Osteoblast (primary cell): ENCODE data around the gene NAT14. TPM values are rescaled to one million over a fixed set of nuclear protein-coding genes. Genes with fewer than 3 reads are reported as not detected.
A peak's percentile ranks its signal among the peaks of the same experiment; 100 is the strongest.

ENCODE experiments used
- DNase-seq: peaks from one replicate; pipeline ENCODE4 v3.0.0; 2011; ENCODE audit warnings: low spot score, mixed read lengths; ENCODE audit not compliant: insufficient read length; ENCODE audit errors: missing footprints
- H2AFZ ChIP-seq: 2 replicates; pipeline ENCODE4 v1.6.0; 2011; ENCODE audit warnings: mild to moderate bottlenecking, low read length
- H3K27ac ChIP-seq: 2 replicates; pipeline ENCODE4 v1.5.1; 2011; ENCODE audit warnings: mild to moderate bottlenecking, low read depth, low read length, moderate library complexity
- H3K27me3 ChIP-seq: 2 replicates; pipeline ENCODE4 v1.6.0; 2012; ENCODE audit warnings: mild to moderate bottlenecking, control low read depth, inconsistent platforms, low read length, moderate library complexity; ENCODE audit not compliant: insufficient read depth
- H3K36me3 ChIP-seq: 2 replicates; pipeline ENCODE4 v1.5.1; 2011; ENCODE audit warnings: mild to moderate bottlenecking, low read length, control low read depth, moderate library complexity; ENCODE audit not compliant: insufficient read depth
- H3K4me1 ChIP-seq: 2 replicates; pipeline ENCODE4 v1.5.1; 2011; ENCODE audit warnings: mild to moderate bottlenecking, low read length, control low read depth, moderate library complexity; ENCODE audit not compliant: insufficient read depth
- H3K4me2 ChIP-seq: 2 replicates; pipeline ENCODE4 v1.6.0; 2011; ENCODE audit warnings: mild to moderate bottlenecking, low read length; ENCODE audit not compliant: insufficient read depth
- H3K4me3 ChIP-seq: fragments of 200-600 bp; sonication (generic); 3 replicates; pipeline ENCODE4 v1.5.1; 2012; ENCODE audit warnings: mild to moderate bottlenecking, low read length, inconsistent platforms; ENCODE audit not compliant: insufficient read depth
- H3K79me2 ChIP-seq: 2 replicates; pipeline ENCODE4 v1.6.0; 2012; ENCODE audit warnings: mild to moderate bottlenecking, low read length, control low read depth, inconsistent platforms; ENCODE audit not compliant: insufficient read depth
- H3K9me3 ChIP-seq: 2 replicates; pipeline ENCODE4 v1.5.1; 2011; ENCODE audit warnings: low read depth, low read length, control low read depth
- H4K20me1 ChIP-seq: 2 replicates; pipeline ENCODE4 v1.6.0; 2012; ENCODE audit warnings: mild to moderate bottlenecking, low read length, control low read depth; ENCODE audit not compliant: insufficient read depth
- CTCF ChIP-seq: IDR thresholded peaks from 2 replicates; pipeline ENCODE4 v1.5.1; 2011; ENCODE audit warnings: mild to moderate bottlenecking, low read depth, low read length, moderate library complexity; ENCODE audit errors: extremely low read depth
- total RNA-seq: library from RNA; depleted of rRNA; stranded (reverse); fragments of >200 nt; gene quantifications from 2 replicates; pipeline ENCODE4 v1.2.3, GENCODE V29; 2012

The NAT14 gene
- 8.3 and 11.2 TPM in 2 replicates for total RNA-seq

- DNase-seq, result peak; percentile 99
- Histone ChIP-seq H3K4me1 (peaks cover 45% of the 10 kb centered on the region), H2AFZ (peak within 1 kb of the TSS; percentile 65), H3K27ac (peak within 1 kb of the TSS; percentile 99), H3K4me3 (peak within 1 kb of the TSS; percentile 87), H3K36me3 (peaks cover 7% of the 10 kb centered on the region), H3K9me3 (no peaks in the 10 kb centered on the region), H3K27me3 (no peaks in the 10 kb centered on the region), H3K79me2 (peaks cover 24% of the 10 kb centered on the region), H4K20me1 (no peaks in the 10 kb centered on the region), H3K4me2 (peak within 1 kb of the TSS; percentile 88)
- TF ChIP-seq CTCF, result no peak
These were observed at the start of gene NAT14 for GRCh38 chr19:55484593-55485438. TSS of gene NAT14 (plus strand) at chr19:55485188. CDS start at chr19:55485709, 521 bp downstream.

- no peaks in the 10 kb centered on the region for H3K4me1 ChIP-seq
- no peak for TF ChIP-seq CTCF
- H3K79me2 ChIP-seq, result no peaks in the 10 kb centered on the region
- peaks cover 35% of the 10 kb centered on the region for H3K27me3 ChIP-seq
- H3K4me2 ChIP-seq, result no peak overlapping the region
- H3K36me3 ChIP-seq, result no peaks in the 10 kb centered on the region
- H3K9me3 ChIP-seq, result no peaks in the 10 kb centered on the region
- peak; percentile 39 for DNase-seq
- no peak overlapping the region for H2AFZ ChIP-seq
- no peaks in the 10 kb centered on the region for H4K20me1 ChIP-seq
- no peak overlapping the region for H3K27ac ChIP-seq
- H3K4me3 ChIP-seq, result no peak overlapping the region
These were observed 48.1 kb upstream of the NAT14 start for GRCh38 chr19:55436847-55437246.

- no peak overlapping the region for H3K4me3 ChIP-seq
- no peak overlapping the region for H2AFZ ChIP-seq
- H3K4me1 ChIP-seq, result no peaks in the 10 kb centered on the region
- DNase-seq, result peak; percentile 97
- no peaks in the 10 kb centered on the region for H4K20me1 ChIP-seq
- no peaks in the 10 kb centered on the region for H3K36me3 ChIP-seq
- H3K27me3 ChIP-seq, result peaks cover 38% of the 10 kb centered on the region
- no peak for TF ChIP-seq CTCF
- no peak overlapping the region for H3K27ac ChIP-seq
- H3K4me2 ChIP-seq, result no peak overlapping the region
- H3K9me3 ChIP-seq, result no peaks in the 10 kb centered on the region
- no peaks in the 10 kb centered on the region for H3K79me2 ChIP-seq
These were observed 47.6 kb upstream of the NAT14 start for GRCh38 chr19:55437410-55437809.

GRCh38 chr19:55439052-55439451 lies 45.9 kb upstream of the NAT14 start:
- peaks cover 37% of the 10 kb centered on the region for H3K27me3 ChIP-seq
- H3K4me2 ChIP-seq, result no peak overlapping the region
- no peak for TF ChIP-seq CTCF
- no peak overlapping the region for H3K27ac ChIP-seq
- DNase-seq, result peak; percentile 43
- no peaks in the 10 kb centered on the region for H4K20me1 ChIP-seq
- no peak overlapping the region for H2AFZ ChIP-seq
- no peaks in the 10 kb centered on the region for H3K79me2 ChIP-seq
- H3K9me3 ChIP-seq, result no peaks in the 10 kb centered on the region
- H3K4me3 ChIP-seq, result no peak overlapping the region
- no peaks in the 10 kb centered on the region for H3K36me3 ChIP-seq
- no peaks in the 10 kb centered on the region for H3K4me1 ChIP-seq
